GM19240 (cell line): ENCODE measurements around the gene PACRG.

ENCODE experiments used
- DNase-seq: peaks from one replicate; pipeline ENCODE4 v3.0.0; 2011; ENCODE audit warnings: low spot score; ENCODE audit not compliant: insufficient read length

The PACRG gene

DNA sequence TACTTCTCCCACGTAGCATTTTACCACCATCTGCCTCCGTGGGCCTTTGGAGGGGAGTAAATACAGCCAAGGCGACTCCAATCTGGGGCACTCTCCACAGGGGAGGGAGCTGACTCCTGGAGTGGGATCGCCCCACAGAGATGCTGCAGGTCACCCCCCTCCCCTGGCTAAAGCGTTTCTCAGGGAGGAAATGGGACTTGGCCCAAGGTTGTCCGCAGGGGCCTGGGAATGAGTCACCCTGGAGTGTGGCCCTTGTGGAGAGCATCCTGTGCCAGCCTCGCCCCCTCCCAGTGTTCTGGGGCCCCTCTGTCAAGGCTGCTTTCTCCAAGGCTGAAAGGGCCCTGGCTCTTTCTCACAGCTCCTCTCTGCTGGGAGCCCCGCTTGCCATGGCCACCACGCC is 602.2 kb downstream of the PACRG start:
- no peak for DNase-seq

- no peak for DNase-seq
These were observed 603.5 kb downstream of the PACRG start for GRCh38 chr6:163331245-163331644.

GRCh38 chr6:163332575-163332974 is 604.8 kb downstream of the PACRG start:
- no peak for DNase-seq

- DNase-seq = no peak
These were observed 605.3 kb downstream of the PACRG start for GRCh38 chr6:163333038-163333437.

DNA sequence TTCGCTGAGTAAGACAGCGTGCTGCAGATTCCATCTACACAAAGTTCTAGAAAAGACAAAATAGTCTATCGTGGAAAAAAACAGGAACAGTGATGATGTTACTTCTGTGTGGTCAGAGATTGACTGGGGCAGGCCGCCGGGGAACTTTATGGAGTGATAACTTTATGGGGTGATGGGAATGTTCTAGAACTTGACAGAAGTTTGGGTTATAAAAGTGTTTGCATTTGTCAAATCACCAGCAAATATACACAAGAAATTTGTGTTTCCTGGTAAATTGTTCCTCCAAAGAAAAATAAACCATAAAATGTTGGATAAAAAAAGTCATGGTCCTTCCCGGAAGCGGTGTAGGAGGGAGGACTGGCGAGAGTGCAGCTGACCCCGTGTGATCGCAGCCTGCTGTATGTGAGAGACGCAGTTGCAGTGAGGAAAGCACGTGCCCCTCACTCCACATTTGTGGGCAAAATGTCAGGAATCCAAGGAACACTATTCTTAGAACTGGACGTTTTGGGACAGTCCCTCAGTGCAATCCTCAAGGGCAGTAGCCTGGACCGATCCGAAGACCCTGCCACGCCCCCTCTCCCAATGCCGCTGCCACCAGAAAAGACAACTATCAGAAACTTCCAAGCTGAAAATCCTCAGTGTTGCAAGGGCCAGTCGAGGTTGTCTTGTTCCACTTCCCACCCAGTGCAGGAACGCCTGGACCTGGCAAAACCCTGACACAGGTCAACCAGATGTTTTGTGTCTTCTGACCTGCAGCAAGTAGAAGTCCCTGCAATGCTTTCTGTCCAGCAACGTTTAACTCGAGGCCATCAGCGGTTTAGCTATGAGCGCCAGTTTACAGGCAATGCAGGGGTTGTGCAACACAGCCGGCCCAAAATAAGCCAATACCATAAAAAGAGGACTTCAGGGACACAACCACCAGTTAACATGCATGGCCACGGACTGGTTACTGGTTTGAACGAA is 606.2 kb downstream of the PACRG start:
- DNase-seq = no peak

DNA sequence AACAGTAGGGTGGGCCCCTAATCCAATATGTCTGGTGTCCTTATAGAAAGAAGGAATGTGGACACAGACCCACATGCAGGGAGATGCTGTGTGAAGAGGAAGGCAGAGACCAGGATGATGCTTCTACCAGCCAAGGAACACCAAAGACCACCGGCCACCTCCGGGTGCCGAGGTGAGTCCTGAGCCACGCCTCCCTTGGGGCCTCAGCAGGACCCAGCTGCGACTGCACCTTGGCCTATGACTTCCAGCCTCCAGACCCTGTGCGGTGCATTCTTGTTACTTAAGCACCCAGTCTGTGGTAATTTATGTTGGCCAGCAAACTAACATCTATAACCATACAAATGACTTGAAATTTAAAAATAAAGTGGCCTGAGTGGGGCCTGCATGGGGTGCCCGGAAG is 607.3 kb downstream of the PACRG start:
- no peak for DNase-seq

DNA sequence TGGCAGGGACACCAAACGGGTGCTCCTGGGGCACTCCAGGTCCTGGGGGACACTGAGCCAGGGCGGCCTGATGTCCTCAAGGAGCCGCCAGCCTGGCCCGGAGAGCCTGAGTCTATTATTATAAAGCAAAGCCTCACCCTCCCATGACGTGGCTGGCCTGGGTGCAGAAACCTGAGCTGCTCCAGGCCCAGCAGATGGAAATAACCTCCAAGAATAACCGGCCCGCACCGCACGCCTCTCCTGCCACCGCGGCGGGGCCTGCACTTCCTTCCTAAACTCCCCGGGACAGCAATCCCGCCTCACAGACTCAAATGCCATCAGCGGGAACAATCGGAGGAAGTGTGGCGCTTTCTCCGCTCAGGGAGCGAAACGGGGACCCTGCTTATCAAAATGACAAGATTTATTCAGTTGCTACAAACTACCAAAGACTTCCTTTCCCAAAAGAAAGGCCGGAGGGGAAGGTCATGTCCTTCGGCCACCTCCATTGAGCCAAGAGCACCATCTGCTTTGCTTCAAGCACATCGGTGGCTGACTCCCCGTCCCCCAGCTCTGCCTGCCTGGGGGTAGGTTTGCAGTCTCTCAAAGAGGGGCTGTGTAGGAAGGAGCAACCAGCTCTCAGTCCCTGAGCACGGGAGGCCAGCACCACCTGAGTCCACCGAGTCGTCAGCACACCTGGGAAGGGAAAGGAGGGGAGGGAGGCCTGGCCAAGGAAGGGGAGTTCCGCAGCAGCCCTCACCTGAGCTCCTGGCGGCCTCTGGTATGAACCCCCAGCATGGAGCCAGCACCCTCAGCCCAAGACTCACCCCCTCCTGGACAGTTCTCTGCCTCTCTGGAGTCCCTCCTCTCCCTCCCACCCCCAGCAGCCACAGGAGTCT is 608.1 kb downstream of the PACRG start:
- no peak for DNase-seq

DNA sequence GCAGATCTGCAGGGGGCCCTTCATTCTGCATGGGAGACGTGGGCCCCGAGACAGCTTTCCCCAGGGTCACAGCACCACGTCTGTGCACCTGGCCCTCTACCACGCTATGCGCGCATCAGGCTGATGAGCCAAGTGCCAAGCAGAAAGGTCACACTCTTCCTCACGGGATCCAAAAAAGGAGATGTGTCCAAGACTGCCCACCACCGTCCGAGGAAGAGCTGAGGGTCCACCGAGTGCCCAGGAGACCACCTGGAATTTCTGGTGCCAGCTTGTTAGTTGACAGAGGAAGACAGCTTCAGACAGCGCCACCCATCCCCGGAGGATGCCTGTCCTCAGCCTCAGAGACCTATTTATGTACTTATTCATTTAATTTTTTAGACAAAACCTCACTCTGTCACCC is 609.2 kb downstream of the PACRG start:
- no peak for DNase-seq

DNA sequence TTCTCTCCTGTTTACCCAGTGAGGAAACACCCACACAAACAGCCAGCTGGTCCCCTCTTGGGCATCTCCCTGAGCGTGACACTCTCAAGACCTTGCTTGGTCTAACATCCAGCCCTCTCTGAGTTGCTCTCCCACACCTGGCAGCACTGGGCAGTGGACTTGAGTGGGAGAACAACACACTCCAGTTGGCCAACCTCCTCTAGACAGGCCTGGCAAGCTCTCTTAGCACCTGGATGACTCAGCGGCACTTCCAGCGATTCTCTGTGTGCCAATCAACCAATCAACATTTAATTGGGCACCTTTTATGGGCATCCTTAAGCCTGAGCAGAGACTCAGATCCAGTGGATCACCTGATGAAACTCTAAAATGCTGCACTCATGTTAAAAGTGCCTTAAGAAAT is 610.2 kb downstream of the PACRG start:
- no peak for DNase-seq

DNA sequence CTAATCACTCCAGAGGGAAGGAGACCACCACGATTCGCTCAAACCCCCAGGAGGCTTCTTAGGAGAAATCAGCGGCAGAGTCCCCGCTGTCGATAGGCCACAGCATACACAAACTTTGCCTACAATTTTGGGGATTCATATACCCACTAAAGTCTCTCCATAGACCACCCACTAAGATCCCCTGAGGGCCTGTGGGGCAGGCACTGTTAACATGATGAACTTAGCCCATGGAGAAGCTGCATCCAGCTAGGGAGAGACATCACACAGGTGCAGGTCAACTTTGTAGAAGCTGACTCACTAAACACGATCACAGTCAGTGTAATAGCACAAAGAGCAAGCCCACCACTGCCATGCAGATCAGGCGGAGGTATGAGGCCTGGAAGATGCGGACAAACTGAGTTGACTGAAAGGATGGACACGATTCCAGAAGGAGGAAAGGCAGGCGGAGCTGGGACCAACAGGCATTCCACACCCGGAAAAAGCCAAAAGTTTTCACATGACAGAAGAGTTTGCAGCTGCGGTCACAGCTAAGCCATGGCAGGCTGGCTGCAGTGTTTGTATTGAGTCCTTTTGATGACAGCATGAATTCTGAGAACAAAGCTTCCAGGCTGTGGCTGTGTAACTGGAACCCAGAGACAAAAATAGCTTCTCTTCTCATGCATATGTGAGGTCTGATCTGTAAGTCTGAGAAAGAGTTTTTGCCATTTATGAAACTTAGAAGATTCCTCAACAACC is 611.1 kb downstream of the PACRG start:
- no peak for DNase-seq

- DNase-seq = no peak
These were observed 611.7 kb downstream of the PACRG start for GRCh38 chr6:163339466-163339865.

- DNase-seq = no peak
These were observed 612.6 kb downstream of the PACRG start for GRCh38 chr6:163340201-163340887.

DNA sequence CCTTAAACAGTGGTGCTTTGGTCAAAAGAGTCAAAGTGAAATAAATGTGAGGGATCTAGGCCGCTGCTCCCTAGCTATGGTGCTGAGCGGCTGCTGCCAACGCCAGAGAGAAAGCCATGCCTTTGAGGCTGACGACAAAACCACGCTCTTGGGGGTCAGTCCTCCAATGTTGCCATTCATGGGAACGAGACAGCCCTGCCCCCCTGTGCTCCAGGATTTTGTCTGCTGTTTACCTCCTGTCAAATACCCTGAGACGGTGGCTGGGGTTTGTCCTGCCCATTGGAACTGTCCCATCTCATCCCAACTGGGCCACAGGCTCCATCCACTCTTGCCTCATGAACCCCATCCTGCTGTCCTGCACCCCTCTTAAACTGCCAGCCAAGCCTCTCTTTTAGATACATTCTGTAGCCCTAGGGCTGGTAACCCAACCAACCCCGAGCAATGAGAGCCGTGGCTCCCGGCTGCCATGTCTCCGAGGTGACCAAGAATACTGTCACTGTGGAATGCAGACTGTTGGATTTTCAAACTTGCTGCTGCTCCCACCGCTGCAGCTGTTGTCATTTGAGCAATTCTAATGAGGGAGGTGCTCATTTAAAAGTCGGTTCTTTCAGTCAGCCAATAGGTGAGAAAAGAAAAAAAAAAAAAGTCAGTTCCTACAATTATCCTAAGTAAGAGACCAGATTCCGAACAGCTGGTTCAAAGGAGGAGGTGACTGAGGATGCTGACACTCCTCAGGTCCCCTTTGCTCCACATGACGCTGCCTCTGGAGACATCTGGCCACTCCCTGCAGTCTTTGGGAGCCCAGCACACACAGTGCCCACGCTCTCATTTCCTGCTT is 613.7 kb downstream of the PACRG start:
- DNase-seq = no peak

DNA sequence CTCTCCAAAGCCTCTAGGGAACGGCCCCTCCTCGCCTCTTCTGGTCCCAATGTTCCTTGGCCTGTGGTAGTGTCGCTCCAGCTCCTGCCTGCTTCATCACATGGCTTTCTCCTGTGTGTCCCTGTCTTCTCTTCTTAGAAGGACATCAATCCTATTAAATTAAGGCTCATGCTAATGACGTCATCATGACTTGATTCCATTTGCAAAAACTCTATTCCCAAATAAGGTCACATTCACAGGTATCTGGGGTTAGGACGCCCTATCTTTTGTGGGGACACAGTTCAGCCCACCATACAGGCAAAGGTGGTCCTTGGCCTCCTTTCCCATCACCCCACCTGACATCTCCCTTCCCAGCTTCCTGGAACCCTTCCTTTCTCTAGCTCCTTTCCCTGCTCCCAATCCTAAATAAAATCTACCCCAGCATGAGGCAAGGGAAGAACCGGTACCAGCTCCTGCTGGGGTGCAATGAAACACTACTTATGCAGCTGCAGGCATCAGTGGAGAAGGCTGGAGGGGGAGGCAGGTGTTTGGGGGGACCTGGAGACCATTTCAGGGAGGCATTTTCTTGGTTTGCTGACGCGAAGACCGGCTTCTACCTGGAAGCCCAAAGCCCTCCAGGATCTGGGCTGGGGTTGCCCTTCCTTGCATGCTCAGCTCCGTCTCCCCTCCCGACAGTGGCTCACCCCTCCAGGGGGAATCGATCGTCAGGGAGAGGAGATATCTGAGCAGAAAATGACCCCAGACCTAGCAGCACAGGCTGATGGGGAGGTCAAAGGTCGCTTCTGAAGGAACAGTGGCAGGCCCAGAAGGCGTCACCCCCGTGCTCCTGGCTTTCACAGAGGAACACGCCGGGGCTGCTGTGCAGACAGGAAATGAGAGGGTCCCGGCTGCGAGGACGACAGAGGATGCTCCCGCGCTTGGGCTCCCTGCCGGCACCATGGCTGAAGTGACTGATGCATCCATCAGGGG is 615.1 kb downstream of the PACRG start:
- DNase-seq = no peak

- no peak for DNase-seq
These were observed 615.8 kb downstream of the PACRG start for GRCh38 chr6:163343609-163344008.

- DNase-seq = no peak
These were observed 616.6 kb downstream of the PACRG start for GRCh38 chr6:163344411-163344810.

GRCh38 chr6:163345931-163346330 is 618.2 kb downstream of the PACRG start:
- no peak for DNase-seq

DNA sequence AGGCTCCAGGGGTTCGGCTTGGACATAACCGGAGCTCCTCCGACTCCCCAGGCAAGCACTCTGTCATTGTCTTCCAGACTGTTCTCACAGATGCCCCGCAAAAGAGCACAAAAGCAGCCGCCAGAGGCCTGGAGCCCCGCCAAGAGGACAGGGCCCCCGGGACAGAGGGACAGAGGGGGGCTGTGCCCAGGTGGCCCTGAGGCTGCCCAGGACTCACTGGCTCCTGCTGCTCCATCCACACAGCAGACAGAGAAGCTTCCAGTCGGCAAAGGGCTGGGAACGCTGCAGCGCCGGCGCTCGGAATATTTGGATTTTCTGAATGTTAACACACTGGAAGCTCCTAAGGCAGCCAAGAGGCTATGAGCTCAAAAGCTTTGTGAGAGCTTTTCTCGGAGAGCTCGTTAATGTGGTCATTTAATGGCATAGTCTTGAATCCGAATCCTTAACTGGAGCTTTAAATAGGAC is 618.8 kb downstream of the PACRG start:
- DNase-seq = no peak

DNA sequence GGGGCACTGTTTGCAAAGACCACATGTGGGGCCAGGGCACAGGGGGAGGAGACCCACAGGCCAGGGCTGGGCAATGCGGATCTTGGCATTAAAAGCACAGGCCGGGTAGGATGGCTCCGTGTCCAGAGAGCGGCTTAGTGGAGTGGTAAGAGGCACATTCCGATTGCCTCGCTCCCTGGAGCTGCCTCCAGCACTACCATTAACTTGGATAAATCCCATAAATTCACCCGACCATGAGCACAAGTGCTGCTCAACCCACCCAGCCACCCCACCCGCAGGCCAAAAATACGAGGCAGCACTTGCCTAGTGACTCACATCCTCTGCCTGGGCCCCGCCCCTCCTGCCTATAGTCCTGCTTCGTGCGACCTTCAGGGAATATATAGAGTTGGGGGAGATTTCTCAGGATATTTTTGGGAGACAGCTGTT is 619.3 kb downstream of the PACRG start:
- no peak for DNase-seq
